Measurements from ENCODE around the gene DOCK10.

GRCh38 chr2:225011585-225011984 lies 30.7 kb downstream of the DOCK10 start:
- TF ChIP-seq CTCF (IDR thresholded peaks at IDR 0.05; ENCODE audit: extremely low read depth in 1 of 2, insufficient read depth in 1 of 2, low read depth in 1 of 2, low read length in 2 of 2) (no peak), EZH2 (IDR thresholded peaks at IDR 0.05; ENCODE audit: borderline replicate concordance, low read depth, low read length, severe bottlenecking) (no peak), FOS (IDR thresholded peaks at IDR 0.05; ENCODE audit: borderline replicate concordance, insufficient read depth, low read length) (no peak), POLR2AphosphoS5 (IDR thresholded peaks at IDR 0.05; ENCODE audit: insufficient read depth, low read depth, low read length) (no peak), POLR2A (IDR thresholded peaks at IDR 0.05; ENCODE audit: low read depth, low read length) (no peak), MAX (IDR thresholded peaks at IDR 0.05; ENCODE audit: insufficient read depth, insufficient read length) (no peak), MYC (IDR thresholded peaks at IDR 0.05; ENCODE audit: low read depth, low read length) (no peak), JUN (IDR thresholded peaks at IDR 0.05; ENCODE audit: borderline replicate concordance, insufficient read depth, insufficient read length, low read depth) (no peak)
